Stimulated activated CD4-positive, alpha-beta T cell treated with anti-CD3 and anti-CD28 coated beads, Interleukin-12 subunit alpha, Interleukin-12 subunit beta, amount 100 ng/mL, for 24 hours (primary cell): ENCODE results near the gene LCK.

Experiments used
- DNase-seq, 2 experiments: peaks; one replicate each; pipeline ENCODE4 v3.0.0-alpha.2; 2020; ENCODE audit warnings: low read depth in 2 of 2

LCK gene

DNA sequence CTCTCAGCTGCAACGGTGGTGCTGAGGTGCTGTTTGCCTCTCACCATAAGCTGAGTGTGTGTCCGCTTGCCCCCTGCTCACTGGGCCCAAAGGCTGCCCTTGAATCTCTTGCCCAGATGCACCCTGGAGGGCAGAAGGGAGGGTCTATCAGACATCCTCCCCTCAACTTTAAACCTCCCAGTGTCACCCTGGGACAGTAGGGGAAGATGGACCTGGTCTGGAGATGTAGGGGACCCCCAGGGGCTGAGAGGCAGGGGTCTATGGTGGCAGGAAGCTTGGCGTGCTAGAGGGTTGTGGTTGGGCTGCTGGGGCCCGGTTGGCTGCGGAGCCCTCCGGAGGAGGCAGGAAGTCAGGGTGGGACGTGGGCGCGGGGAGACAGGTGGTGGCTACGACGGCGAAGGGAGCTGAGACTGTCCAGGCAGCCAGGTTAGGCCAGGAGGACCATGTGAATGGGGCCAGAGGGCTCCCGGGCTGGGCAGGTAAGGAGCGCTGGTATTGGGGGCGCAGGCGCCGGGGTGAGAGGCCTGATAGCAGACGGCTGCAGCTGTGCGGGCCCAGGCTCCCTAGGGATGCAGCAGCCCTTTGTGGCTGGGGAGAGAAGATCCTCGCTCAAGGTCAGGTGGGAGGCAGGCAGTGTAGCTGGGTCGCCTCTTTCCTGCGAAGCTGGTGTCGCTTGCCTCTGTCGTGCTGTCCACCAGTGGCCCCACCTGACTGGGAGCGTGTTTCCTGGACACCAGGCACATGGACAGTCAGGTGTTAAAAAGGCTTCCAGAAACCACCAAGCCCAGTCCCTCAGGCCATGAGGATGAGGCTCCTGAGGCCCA, at the start of gene LCK:
Gene LCK (plus strand): TSS at position 373 of the 824 bp plus-strand sequence. CDS start 23,065 bp downstream, outside the sequence.
- peak; percentile 49 to 70 for DNase-seq

DNA sequence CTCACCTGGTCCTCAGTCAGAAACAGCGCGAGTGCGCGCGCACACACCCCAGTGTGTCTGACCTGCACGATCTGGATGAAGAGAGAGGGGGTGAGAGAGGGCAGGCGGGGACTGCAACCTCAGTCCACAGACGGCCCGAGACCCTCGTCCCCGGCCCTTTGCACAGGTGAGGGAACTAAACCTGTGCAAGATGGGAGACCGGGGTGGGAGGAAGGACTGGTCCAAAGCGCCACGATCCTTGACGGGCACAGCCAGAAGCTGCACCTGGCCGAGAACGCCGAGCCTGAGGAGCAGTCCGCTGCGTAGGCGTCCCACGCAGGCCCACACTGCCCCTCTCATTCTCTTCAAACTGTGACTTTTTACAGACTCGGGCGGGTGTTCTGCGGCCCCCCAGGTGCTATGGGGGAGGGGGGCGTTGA, 46.1 kb upstream of the LCK start:
- no peak for DNase-seq

DNA sequence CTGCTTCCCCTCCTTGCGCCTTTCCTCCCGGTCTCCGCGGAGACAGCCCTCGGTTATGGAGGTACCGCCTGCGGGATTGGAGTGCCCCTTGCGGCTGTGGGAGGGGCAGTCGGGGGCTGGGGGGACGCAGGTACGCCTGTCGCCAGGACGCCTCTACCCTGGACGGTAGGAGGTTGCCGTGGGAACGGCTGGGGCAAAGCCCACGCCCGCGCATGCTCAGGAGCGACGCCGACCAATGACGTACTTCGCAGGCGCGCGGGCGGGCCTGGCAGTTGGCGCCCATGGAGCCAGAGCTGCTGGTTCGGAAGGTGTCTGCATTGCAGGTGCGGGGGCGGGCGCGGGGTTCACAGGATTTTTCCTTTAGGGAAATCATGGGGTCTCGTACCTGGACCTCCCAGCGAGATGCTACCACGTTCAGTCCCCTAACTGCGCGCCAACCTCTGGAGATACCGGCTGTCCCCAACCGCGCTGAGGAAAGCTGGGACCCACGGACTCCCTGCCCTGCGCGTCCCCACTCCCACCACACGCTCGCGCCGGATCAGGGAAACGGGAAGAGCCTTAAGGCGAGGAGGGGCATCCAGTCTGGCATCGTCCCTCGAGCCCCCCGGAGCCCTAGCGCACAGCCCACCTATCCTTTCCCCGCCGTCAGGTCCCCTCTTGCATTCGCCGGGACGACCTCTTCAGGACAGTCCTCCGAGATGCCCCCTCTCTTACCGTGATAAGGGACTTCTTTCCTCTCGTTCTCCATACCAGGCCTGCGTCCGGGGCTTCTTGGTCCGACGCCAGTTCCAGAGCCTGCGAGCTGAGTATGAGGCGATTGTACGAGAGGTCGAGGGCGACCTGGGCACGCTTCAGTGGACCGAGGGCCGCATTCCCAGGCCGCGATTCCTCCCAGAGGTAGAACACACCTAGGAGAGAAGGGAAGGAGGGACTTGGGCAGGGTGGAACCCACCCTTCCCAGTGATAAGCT, 45.4 kb upstream of the LCK start, which contains the start of gene IQCC:
Gene IQCC (plus strand): TSS at position 271 of the 970 bp plus-strand sequence. CDS start 11 bp downstream, at position 282.
- peak; percentile 73 to 81 for DNase-seq

DNA sequence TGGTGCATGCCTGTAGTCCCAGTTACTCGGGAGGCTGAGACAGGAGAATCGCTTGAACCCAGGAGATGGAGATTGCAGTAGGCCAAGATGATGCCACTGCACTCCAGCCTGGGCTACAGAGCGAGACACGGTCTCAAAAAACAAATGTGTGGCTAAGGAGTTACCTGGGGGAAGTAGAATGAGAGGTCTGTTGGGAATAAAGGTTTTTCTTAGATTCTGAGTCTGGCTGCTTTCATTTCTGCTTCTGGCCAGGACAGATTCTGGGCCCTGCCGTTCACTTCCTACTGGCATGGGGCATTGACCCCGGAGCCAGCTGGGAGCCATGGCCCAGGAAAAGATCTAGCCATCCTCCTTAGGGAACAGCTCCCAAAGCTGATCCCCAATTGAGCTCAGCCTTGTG, 42.6 kb upstream of the LCK start:
- DNase-seq: no peak

DNA sequence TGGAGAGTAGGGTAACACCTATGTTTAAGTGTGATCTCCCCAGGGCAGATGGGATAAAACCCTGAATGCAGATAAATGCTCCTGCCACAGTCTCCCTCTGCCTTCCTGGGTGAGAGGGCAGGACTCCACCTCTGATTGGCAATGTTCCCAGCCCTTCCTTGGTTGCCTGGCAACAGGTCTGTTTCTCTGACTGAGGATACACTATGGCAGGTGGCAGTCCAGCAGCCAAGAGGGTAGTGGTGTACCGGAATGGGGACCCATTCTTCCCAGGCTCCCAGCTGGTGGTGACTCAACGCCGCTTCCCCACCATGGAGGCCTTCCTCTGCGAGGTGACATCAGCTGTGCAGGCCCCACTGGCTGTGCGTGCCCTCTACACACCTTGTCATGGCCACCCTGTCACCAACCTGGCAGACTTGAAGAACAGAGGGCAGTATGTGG, 42.2 kb upstream of the LCK start, which contains the start of gene DCDC2B:
Gene DCDC2B (plus strand): TSS at position 199 of the 438 bp plus-strand sequence. CDS start 5 bp downstream, at position 204.
- no peak for DNase-seq

DNA sequence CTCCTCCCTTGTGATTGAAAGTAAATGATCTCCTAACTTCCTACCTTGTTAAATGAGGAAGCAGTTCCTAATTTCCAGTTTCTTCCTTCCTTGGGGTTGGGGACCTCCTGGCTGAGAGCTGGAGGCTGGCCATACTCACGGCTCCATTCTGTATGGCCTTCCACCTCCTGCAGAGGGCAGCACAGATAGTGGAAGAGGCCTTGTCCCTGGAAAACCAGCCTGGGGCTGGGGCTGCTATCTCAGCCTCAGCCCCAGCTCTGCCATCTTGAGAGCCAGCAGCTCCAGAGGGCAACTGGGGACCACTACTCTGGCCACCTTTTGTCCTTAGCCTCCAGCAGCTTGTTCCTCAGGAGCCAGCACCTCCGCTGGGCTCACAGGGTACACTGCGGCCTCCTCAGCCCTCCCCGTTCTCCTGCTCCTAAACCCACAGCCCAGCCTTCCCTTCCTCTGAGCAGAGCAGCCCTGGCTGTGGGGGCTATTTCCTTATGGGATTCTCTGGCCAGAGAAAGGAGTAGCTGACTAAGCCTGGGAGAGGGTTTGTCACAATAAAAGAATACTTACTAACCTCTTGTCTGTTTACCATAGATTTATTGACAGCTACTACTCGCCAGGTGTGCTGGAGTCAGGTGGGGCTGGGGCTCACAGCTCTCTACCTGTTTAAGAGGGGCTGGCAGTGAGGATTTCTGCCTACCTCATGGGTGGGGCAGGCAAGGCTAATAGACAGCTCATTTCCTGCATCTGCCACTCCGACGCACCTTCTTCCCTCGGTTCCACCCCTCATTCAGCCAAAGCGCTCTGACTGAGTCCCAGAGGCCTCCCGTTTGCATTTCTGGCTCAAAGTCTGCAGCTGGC, 35.2 kb upstream of the LCK start:
- DNase-seq: peak; percentile 26 to 51

DNA sequence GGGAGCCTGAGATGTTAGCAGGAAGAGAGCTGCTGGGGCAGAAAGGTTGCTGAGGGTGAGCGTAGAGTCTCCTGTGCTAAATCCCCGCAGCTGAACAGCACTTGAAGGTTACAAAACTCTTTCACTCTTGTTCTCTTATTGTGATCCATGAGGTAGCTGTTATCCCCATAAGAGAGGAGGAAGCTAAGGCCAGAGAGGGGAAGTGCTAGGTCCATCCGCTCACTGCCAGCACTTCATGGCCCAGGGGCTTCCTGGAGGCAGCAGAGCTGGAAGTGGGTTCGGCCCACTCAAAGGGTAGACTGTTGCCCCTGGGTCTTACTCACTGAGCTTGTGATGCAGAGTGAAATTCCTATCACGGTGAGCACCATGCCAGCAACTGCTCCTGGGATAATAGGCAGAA, 34.5 kb upstream of the LCK start:
- DNase-seq: no peak

DNA sequence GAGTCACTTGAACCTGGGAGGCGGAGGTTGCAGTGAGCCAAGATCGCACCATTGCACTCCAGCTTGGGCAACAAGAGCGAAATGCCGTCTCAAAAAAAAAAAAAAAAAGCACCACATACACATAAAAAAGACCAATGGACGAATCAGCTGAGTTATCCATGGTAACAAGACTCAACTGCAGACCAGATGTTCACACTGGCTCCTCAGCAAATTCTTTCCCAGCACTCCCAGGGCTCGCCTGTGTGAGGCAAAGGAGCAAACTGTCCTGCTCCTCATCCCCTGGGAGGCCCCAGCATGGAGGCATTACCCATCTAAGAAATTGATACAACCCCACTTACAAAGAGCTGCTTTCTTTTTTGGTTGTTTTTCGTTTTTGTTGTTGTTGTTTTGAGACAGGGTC, 32.0 kb upstream of the LCK start:
- no peak for DNase-seq

DNA sequence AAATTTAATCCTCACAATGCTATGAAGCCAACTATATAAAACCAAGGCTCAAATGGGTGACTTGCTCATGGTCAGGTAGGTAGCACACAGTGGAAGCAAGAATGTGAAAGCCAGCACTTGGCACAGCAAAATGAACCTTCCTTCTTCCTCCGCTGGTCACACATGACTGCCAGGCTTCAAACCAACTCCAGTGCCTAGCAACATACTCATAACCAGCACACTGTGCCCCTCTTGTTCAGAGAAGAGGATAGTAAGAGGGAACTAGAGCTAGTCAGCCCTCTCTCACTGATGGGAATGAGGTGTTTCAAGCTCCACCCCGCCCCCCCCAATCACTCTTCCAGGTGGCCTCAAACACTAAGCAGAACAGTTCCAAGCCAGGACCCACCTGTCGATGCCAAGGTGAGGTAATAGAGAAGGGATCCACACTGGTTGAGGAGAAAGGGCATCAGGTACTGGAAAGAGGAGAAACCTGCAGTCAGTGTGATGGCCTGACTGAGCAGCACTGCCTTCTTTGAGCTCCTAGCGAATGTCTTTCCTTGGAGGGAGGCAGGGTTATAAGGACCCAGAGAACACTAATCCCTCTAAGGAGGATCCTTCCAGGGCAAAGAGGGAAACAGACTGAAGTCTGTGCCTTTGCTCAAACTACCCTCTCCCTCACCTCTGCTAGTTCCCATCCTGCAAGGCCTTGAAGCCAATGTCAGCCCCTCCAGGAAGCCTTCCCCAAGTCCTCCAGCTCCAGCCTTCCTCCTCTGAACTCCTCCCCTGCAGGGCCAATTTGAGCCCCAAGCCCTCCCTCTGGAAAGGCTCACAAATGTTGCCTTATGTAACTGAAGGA, 30.1 kb upstream of the LCK start:
- no peak for DNase-seq

DNA sequence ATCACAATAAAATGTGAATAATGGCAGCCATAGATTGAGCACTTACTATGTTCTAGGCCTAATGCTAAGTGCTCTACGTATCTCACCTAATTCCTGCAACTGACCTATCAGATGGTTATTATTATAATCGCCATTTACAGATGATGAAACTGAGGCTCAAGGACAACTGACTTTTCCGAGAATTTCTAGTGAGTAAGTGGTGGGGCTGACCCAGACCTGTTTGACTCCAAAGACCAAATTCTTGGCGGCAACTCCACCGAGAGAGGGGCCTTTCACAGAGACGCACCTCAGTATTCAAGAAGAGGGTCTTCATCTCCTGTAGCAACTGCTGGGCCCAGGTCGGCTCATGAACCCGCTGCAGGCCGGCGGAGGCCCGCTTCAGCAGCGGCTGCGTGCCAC, 29.5 kb upstream of the LCK start:
- DNase-seq: no peak

DNA sequence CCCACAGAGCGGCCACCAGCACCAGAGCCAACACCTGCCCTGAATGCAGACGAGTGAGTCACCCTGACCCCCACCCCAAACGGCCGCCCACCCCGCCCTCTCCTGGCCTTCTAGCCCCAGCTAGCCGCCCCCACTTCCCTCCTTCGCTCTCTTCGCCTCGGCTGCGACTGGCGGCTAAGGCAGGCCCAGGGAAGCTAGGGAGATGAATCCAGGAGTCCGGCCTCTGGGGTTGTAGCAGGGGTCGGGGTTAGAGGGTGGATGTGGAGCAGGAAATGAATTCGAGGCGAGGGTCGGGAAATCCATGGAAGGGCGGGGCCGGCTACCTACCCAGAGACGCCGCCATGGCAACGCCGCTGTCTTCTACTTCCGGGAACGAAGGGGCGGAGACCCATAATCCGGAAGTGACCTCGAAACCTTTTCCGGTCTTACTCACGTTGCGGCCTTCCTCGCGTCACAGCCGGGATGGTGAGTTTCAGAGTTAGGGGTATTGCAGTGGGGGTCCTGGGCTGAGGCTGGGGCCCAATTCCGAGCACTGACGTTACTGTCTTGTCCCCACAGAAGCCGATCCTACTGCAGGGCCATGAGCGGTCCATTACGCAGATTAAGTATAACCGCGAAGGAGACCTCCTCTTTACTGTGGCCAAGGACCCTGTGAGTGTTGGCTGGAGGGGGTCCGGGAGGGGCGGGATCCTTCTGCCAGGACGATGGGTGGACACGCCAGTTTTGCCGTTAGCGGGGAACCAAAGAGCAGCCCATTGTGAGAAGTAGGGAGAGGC, 28.9 kb upstream of the LCK start, which contains the start of the genes EIF3I and TMEM234:
Gene EIF3I (plus strand): TSS at position 428 of the 776 bp plus-strand sequence. CDS start 35 bp downstream, at position 463.
Gene TMEM234 (minus strand): TSS at position 374 of the 776 bp plus-strand sequence. CDS start 31 bp downstream, at position 343.
- peak; percentile 80 to 88 for DNase-seq

DNA sequence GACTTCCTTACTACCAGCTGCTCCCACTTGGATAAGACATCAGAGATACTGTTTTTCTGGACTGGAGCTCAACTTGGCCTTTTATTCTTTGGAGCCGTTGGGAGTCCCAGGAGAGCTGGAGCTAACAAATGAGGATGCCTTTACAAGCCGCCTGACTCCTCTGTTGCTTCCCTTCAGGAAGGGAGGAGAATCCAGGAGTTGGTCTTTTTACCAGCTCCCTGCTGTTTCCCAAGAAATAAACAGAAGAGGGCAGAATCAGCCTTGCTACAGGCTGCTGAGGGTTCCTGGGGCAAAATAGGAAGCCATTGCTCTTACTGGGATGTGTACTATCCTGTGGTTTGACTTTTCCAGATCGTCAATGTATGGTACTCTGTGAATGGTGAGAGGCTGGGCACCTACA, 27.4 kb upstream of the LCK start:
- no peak for DNase-seq

DNA sequence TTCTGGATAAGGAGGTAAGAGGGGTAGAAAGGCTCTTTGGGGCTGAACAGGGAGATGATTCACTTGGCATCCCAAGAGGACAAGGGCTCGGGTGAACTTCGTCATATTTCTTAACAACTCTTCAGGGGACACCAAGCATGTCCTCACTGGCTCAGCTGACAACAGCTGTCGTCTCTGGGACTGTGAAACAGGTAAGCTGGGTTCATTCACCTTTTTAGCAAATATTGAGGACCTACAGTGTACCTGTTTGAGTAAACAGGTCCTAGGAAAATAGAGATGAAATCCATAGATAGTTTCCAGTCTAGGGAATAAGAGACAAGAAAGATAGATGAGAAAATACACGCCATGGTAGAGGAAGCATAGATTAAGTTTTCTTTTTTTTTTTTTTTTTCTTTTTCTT, 26.8 kb upstream of the LCK start:
- DNase-seq: no peak

DNA sequence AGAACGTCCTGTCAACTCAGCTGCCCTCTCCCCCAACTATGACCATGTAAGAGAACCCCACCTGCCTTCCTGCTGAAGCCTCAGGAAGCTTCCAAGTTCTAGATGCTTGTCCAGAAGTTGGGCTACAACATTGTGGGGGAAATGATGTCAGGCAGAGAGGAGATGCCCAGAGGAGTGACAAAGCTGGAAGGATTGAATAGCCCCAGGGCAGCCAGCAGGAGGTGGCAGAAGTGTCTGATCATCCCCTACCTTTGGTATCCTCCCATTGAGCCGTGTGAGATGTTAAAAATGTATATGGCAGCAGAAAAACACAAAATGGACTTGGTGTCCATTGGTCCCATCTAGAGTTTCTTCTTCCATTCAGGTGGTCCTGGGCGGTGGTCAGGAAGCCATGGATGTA, 22.3 kb upstream of the LCK start:
- DNase-seq: no peak

DNA sequence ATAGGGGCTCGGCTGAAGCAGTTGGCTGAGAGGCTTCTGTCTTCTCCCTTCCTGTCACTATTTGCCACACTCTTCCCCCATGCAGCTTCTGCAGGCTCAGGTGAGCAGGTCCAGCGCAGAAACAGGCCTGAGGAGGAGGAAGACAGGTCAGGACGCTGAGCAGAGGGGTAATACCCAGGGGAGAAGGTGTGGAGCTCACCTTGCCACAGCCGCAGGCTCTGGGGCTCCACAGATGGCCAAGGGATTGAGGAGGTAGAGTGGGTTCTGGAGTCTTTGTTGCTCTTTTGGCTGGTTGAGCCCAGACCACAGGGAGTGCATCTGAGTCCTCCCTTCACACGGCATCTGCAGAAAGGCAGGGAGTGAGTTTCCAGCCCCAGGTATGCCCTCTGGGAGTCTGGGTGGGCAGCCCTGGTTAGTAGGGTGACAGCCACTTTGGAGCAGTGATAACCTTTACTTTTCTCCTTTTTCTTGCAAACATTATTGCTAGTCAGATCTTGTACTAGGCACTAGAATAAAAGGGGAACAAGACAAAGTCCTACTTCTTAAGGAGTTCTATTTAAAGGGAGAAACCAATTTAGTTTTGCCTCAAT, 19.1 kb upstream of the LCK start:
- DNase-seq: no peak

DNA sequence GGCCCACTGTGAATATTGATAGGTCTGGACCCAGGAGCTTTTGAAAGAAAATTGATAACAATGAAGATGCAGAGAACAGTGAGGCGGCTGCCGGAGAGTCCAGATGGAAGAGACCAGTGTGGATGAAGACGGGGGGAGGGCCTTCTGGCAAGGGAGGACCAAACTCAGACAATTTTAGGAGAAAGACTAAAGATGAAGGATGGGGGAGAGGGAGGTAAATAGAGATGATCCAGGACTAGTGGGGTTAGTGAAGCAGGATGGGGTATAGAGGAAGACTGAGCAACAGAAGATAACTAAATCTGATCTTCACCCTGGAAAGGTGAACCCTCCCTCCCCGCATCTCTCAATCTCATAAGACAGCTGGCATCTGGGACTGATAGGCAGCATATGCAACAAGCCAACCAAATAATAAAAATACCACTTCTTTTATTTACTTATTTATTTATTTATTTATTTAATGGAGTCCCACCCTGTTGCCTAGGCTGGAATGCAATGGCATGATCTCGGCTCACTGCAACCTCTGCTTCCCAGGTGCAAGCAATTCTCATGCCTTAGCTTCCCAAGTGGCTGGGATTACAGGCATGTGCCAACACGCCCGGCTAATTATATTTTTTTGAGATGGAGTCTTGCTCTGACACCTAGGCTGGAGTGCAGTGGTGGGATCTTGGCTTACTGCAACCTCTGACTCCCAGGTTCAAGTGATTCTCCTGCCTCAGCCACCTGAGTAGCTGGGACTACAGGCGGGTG, 18.3 kb upstream of the LCK start:
- no peak for DNase-seq

DNA sequence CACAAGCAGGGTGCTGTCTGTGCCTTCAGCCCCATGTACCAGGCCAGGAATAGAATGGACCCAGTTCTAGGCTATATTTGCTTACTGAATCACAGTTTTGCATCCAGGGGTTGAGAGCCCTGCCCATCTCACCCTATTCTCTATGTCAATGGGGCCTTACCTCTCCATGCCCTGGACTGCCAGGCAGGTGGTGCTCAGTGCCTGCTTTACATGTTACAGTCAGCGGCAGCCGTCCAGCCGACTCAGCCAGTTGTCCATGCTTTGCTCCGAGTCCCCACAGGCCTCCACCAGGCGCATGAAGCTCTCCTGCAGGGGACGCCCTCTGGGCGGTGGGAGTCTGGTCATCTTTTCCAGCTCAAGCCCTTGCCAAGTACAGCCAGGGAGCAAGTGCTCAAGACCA, 16.3 kb upstream of the LCK start:
- no peak for DNase-seq

DNA sequence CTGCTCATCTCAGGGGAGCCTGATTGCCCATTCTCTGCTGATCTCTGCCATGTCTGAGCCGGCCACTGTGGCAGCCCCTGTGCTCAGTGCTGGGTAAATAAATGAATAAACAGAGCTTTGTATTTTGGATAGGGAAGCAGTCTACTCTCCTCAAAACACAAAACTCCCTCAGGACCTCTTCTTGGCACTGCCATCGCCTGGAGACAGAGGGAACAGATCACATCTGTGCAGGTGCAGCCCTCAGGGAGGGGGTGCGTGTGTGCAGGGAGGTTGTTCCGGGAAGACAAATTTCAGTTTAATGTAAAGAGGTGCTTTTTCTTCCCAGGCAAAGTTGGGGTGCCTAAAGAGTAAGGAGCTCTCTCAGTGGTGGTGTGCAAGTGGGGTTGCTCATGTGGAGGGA, 11.7 kb upstream of the LCK start:
- no peak for DNase-seq
